GM18502 (cell line): ENCODE results near the gene FXYD5.

Source experiments
- ATAC-seq: cut with Tn5 transposase; IDR thresholded peaks from one replicate; pipeline ENCODE4 v1.9.1; 2021; ENCODE audit warnings: mild to moderate bottlenecking; ENCODE audit not compliant: unreplicated experiment, poor library complexity

FXYD5 gene

DNA sequence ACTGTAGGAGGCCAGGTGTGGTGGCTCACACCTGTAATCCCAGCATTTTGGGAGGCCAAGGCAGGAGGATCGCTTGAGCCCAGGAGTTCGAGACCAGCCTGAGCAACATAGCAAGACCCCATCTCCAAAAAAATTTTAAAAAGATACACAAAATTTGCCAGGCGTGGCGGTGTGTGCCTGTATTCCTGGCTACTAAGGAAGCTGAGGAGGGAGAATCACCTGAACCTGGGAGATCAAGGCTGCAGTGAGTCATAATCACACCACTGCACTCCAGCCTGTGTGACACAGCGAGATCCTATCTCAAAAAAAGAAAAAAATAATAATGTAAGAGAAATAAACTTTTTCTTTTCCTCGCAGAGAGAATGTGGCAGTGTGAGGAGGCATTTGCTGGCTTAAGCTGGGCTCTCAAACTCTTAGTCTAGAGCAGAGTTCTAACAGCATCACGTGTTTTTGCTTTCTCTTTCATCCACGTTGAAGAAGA is 52.9 kb downstream of the FXYD5 start:
- ATAC-seq, result no peak

DNA sequence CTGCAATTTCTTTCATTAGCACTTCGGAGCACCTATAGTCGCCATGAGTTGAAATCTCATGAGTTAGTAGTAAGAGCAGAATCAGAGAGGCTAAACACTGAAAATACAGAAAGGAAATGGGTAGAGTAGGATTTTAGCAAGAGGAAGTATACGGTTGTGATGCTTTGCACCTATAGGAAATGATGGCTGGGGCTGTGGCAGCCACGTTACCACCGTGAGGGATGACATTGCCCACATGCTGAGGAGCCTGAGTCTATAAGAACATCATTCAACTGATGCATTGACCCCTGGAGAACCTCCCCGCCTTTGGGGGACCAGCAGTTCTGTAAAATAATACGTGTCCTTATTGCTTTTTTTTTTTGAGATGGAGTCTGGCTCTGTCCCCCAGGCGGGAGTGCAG is 53.6 kb downstream of the FXYD5 start:
- ATAC-seq, result no peak

DNA sequence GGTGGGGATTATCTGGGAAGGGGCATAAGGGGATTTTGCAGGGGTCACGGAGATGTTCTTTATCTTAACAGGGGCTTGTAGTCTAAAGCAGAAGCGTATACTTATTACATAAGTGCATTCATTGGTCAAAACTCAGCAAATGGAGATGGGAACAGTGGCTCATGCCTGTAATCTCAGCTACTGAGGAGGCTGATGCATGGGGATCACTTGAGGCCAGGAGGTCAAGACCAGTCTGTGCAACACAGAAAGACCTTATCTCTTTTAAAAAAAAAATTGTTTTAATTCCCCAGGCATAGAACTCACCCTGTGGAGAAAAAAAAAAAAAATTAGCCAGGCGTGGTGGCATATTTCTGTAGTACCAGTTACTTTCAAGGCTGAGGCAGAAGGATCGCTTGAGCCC is 55.1 kb downstream of the FXYD5 start:
- ATAC-seq, result no peak

DNA sequence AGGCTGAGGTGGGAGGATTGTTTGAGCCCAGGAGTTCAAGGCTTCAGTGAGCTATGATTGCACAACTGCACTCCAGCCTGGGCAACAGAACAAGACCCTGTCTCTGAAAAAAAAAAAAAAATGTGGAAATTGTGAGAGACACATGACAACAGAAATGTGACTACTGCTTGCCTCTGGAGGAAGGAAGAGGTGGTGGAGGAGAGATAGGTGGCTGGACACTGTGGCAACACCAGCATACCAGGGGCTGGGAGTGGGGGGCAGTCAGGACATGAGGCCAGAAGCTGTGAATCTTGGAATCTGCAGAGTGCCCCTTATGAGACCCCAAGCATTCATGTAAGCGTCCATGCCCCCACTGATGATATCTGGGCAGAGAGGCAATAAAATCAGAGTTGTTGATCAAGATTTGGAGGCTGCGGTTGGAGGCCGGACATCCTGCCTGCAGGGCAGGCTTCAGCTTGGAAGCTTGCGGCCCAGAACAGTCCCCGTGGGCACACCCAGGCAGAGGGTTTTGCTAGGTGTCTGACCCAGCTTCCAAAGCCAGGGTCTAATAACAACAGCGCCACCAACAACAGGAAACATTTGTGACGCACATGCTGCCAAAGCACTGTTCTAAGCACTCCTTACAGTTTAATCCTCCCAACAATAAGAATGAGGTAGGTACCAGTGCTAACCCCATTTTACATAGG is 57.2 kb downstream of the FXYD5 start:
- ATAC-seq, result no peak

DNA sequence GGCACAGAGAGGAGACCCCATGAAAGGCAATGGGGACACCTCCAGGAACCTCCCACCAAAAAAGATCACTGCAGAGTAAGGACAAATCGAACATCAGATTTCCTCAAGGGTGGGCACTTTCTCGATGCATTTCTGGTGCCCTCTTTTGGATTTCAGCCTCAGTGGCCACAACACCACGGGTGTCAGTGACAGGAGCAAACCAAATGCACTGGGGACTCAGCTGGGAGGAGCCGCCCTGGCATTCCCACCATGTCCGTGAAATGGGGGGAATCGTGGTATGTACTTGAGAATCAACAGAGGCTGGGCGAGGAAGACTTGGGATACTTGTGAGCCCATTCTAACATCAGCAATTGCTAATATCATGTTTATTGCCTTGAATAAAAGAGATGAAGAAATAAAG is 57.7 kb downstream of the FXYD5 start:
- ATAC-seq, result no peak

DNA sequence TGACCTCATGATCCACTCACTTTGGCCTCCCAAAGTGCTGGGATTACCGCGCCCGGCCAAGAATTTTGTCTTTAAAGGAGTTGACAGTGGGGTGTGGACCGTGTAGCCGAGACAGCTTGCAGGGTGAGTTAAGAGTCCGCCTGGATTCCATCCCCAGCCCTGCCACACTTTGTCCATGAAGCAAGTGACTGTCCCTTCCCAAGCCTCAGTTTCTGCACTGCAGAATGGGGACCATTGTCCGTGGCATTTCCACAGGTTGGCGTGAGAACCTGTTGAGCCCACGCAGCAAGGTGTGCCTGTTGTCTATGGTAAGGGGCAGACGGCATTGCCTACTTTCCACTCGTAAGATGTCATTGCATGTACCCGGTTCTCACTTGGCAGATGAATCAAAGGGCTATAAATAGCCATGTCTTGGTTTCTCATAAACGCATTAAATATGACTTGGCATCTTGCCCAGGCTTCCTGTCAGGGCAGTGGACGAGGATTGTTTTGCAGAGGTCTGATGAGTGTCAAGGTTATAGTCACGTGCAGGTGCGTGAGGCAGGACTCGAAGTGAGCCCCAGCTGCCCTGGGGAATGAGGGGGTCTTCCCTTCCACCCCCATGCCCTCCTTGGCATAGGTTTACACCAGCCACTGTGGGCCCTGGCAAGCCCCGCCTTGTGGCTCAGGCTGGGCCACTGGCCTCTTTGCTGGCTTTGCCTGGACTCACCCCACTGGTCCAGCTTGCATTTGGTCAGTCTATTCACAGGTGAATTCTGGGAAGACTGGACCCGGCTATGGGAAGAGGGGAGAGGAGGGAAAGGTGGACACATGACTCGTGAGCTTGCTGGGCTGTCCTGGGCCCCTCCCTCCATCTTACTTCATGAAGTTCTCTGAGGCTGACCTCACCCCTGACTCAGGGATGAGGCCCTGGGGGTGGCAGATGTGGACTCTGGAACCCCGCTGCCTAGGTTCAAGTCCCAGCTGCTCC is 59.4 kb downstream of the FXYD5 start:
- peak; percentile 71 for ATAC-seq

DNA sequence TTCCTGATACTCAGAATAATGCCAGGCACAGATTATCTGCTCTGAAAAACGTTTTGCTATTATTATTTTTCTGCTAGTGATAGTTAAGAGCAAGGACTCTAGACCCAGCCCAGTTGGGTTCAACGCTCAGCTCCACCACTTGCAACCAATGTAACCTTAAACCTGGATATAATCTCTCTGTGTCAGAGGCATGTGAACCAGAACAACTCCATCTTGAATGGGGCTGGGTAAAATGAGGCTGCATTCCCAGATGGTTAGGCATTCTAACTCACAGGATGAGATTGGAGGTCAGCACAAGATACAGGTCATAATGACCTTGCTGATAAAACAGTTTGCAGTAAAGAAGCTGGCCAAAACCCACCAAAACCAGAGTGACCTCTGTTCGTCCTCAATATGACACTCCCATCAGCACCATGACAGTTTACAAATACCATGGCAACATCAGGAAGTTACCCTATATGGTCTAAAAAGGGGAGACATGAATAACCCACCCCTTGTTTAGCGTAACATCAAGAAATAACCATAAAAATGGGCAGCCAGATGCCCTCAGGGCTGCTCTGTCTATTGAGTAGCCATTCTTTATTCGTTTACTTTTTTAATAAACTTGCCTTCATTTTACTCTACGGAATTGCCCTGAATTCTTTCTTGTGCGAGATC is 60.4 kb downstream of the FXYD5 start:
- ATAC-seq, result no peak

DNA sequence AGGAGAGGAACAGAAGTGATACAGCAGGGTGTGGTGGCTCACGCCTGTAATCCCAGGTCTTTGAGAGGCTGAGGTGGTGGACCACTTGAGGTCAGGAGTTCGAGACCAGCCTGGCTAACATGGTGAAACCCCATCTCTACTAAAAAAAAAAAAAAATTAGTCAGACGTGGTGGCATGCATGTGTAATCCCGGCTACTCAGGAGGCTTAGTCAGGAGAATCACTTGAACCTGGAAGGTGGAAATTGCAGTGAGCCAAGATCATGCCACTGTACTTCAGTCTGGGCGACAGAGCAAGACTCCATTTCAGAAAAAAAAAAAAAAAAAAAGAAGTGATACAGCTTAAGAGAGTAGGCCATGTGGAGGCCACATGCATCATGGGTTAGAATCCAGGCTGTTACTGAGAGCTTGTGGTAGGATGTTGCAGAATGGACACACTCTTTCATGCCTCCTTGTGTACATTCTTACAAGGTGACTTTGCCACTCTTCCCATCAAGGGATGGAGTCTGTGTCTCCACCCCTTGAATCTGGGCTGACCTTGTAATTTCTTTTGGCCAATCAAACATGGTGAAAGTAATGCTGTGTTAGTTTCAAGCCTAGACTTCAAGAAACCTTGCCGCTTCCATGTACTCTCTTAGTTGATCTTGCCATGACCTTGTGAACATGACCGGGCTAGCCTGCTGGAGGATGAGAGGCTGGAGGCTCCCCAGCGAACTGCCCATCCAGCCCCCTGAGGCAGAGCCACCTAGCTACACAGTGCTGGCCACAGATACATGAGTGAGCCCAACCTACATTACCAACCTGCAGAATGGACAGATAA is 61.7 kb downstream of the FXYD5 start:
- ATAC-seq, result no peak

DNA sequence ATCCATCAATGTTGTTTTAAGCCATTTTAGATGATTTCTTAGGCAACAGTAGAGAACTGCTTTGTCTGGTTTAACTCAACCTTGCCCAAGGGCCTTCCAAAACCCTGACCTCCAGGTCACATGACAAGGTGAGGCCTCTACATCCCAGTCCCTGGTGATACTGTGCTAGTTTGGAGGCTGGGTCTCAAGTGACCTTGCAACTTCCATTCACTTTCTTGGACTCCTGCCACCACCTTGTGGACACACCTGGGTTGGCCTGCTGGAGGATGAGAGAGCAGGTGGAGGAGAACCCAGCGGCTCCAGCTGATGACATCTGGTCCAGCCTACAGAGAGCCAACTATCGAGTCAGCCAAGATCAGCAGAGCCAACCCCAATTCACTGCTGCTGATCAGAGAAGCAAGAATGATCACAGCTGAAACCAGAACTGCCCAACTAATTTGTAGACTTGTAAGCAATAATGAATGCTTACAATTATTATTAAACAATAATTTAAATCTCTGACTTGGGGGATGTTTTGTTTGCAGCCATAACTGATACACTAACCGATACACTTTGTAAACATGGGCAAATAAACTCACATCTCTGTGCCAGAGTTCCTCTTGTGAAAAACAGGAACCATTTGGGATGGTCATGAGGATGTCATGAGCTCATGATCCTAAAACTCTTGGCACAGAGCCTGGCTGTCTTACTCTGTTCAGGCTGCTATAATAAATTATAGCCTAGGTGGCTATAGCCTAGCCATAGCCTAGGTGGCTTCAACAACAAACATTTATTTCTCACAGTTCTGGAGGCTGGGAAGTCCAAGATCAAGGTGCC is 62.5 kb downstream of the FXYD5 start:
- ATAC-seq, result no peak

DNA sequence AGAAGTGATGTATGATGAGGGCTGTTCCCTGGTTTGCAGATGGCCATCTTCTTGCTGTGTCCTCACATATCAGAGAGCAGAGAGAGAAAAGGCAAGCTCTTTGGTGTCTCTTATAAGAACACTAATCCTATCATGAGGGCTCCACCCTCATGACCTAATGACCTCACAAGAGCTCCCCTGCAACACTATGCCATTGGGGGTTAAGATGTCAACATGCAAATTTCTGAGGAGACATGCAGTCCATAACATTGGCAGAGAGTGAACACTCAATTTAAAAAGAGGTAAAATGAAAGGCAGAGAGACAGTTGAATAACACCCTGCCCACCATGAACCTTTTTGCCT is 63.1 kb downstream of the FXYD5 start:
- ATAC-seq, result no peak

DNA sequence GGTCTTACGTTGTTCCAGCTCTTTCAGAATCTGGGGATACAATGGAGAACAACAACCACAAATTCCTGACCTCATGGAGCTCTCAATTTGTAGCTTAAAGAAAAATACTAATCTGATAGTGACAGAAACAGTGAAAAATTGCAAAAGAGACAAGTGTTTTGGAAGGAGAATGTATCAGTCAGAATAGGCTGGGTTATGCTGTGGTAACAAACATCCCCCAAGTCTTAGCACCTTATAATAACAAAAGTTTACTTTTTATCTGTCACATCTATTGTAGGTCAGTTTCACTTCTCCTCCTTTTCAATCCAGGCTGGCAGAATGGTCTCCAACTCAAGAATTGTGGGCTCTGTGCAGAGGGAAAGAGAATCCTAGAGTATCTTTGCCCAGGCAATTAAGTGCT is 64.5 kb downstream of the FXYD5 start:
- no peak for ATAC-seq
